HFF-Myc (cell line): ENCODE measurements around the gene DZIP3.
A peak's percentile ranks its signal among the peaks of the same experiment; 100 is the strongest.

Experiments used
- DNase-seq: peaks from one replicate; pipeline ENCODE4 v3.0.0-alpha.2; 2011; ENCODE audit warnings: low read depth; ENCODE audit errors: extremely low read depth
- H3K4me3 ChIP-seq: replicated peaks from 2 replicates; pipeline ENCODE4 v1.5.1; 2011; ENCODE audit warnings: low read depth, mild to moderate bottlenecking, control low read depth, low read length
- CTCF ChIP-seq: IDR thresholded peaks from 2 replicates; pipeline ENCODE4 v1.5.1; 2012; ENCODE audit warnings: mild to moderate bottlenecking, low read depth, low read length, control low read depth; ENCODE audit errors: missing control alignments

The DZIP3 gene

GRCh38 chr3:108552267-108553159 is 37.0 kb upstream of the DZIP3 start:
- no peak overlapping the region for H3K4me3 ChIP-seq
- TF ChIP-seq CTCF: peak; percentile 14
- peak; percentile 15 for DNase-seq

GRCh38 chr3:108554229-108554628 is 35.3 kb upstream of the DZIP3 start:
- no peak for DNase-seq
- no peak overlapping the region for H3K4me3 ChIP-seq
- TF ChIP-seq CTCF: no peak

GRCh38 chr3:108554913-108555571 is 34.5 kb upstream of the DZIP3 start:
- TF ChIP-seq CTCF: no peak
- no peak for DNase-seq

GRCh38 chr3:108555966-108556581 is 33.4 kb upstream of the DZIP3 start:
- H3K4me3 ChIP-seq: no peak overlapping the region
- no peak for TF ChIP-seq CTCF
- DNase-seq: no peak

More at GRCh38 chr3:108554913-108555571, 34.5 kb upstream of the DZIP3 start:
- H3K4me3 ChIP-seq: no peak overlapping the region

GRCh38 chr3:108562565-108562964 is 27.0 kb upstream of the DZIP3 start:
- DNase-seq: no peak
- no peak for TF ChIP-seq CTCF
- no peak overlapping the region for H3K4me3 ChIP-seq

GRCh38 chr3:108564564-108564963 is 25.0 kb upstream of the DZIP3 start:
- no peak for TF ChIP-seq CTCF
- no peak overlapping the region for H3K4me3 ChIP-seq
- DNase-seq: no peak
